ENCODE data around the gene AKAP5. TPM values are rescaled to one million over a fixed set of nuclear protein-coding genes. Genes with fewer than 3 reads are reported as not detected.

AKAP5 gene
- total and polyA plus RNA-seq, 2 donors (not counting 1 experiment from before 2014, with no cell fraction given), result 0.21 to 1.4 TPM

DNA sequence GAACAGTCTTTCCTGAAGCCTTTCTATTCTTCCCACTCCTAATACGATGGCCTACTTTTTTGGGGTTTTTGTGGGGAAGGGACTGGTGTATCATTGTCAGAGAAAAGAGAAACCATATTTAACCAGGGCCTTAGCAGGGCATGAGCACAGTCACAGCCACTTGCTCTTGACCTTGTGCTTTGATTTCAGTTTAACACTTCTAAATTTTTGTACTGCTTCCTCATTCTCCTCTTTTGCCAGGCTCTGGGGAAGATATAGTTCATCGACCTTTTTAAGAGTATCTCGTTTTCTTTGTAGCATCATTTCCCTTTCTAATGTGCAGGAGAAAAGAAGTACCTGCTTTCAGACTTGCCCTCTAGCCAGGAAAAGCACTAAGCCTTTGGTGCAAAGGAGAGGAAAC, 41.4 kb downstream of the AKAP5 start:
- H3K4me3 ChIP-seq (ENCODE audit: control extremely low read depth in 1 of 5, extremely low read depth in 1 of 5, insufficient read depth in 1 of 5, low read depth in 2 of 5, low read length in 4 of 5), result peak overlapping the region in 3 of 5 experiments; percentile 3 to 34 (median 31)
- no peak for TF ChIP-seq EZH2 (IDR thresholded peaks at IDR 0.05; ENCODE audit: borderline replicate concordance, insufficient read depth, low read depth, low read length, poor library complexity, severe bottlenecking)
- TF ChIP-seq, protein P1, sequence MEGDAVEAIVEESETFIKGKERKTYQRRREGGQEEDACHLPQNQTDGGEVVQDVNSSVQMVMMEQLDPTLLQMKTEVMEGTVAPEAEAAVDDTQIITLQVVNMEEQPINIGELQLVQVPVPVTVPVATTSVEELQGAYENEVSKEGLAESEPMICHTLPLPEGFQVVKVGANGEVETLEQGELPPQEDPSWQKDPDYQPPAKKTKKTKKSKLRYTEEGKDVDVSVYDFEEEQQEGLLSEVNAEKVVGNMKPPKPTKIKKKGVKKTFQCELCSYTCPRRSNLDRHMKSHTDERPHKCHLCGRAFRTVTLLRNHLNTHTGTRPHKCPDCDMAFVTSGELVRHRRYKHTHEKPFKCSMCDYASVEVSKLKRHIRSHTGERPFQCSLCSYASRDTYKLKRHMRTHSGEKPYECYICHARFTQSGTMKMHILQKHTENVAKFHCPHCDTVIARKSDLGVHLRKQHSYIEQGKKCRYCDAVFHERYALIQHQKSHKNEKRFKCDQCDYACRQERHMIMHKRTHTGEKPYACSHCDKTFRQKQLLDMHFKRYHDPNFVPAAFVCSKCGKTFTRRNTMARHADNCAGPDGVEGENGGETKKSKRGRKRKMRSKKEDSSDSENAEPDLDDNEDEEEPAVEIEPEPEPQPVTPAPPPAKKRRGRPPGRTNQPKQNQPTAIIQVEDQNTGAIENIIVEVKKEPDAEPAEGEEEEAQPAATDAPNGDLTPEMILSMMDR (IDR thresholded peaks at IDR 0.05), result no peak
- CTCF ChIA-PET, result interaction anchor here (1.0 kb wide), 1 partner anchor 77 kb away, joined by 4 read pairs; no protein-coding TSS in a partner anchor
- peaks cover 80% of the 10 kb centered on the region for H3K79me2 ChIP-seq (ENCODE audit: control insufficient read depth, insufficient read depth, low read length)
- H3K9ac ChIP-seq (ENCODE audit: low read length), result peak overlapping the region; percentile 95
- no peaks in the 10 kb centered on the region for H3K36me3 ChIP-seq (replicated peaks in 1 of 2; ENCODE audit: control extremely low read depth in 1 of 2, control insufficient read depth in 1 of 2, extremely low read depth in 1 of 2, insufficient read depth in 2 of 2, low read length in 1 of 2)
- DNase-seq (peak; percentile 65), ATAC-seq (ENCODE audit: low read depth) (no peak)
- POLR2A ChIA-PET, result no interaction called here
- H3K27me3 ChIP-seq (replicated peaks in 1 of 4; ENCODE audit: control extremely low read depth in 1 of 4, control insufficient read depth in 3 of 4, insufficient read depth in 4 of 4, low read length in 3 of 4), result no peaks in the 10 kb centered on the region
- Mint-ChIP-seq H3K27me3 (no peaks in the 10 kb centered on the region), H3K27ac (peak overlapping the region; percentile 100), H3K4me3 (peak overlapping the region; percentile 95), H3K4me1 (peaks cover 68% of the 10 kb centered on the region), H3K9me3 (ENCODE audit: insufficient read depth) (no peaks in the 10 kb centered on the region)
- H2AFZ ChIP-seq (ENCODE audit: insufficient read depth, low read depth, low read length, poor library complexity, severe bottlenecking), result no peak overlapping the region
- H4K20me1 ChIP-seq (ENCODE audit: control insufficient read depth, insufficient read depth, low read length, poor library complexity, severe bottlenecking), result peaks cover 48% of the 10 kb centered on the region
- WGBS (ENCODE audit: insufficient coverage), result no CpG with 5 or more reads among the region's 3 CpGs
- peak overlapping the region; percentile 86 for H3K4me2 ChIP-seq (replicated peaks; ENCODE audit: low read depth, low read length, poor library complexity, severe bottlenecking)
- intact Hi-C loops (cut with micrococcal nuclease), result no loop called here
- peak overlapping the region; percentile 99 to 100 for H3K27ac ChIP-seq (ENCODE audit: low read length in 2 of 2)
- peaks cover 66 to 68% of the 10 kb centered on the region in 2 donors for H3K4me1 ChIP-seq (ENCODE audit: control insufficient read depth in 2 of 2, insufficient read depth in 2 of 2, low read length in 2 of 2)
- H3K9me3 ChIP-seq (ENCODE audit: control extremely low read depth in 1 of 3, control insufficient read depth in 2 of 3, insufficient read depth in 1 of 3, low read length in 2 of 3), result no peaks in the 10 kb centered on the region

DNA sequence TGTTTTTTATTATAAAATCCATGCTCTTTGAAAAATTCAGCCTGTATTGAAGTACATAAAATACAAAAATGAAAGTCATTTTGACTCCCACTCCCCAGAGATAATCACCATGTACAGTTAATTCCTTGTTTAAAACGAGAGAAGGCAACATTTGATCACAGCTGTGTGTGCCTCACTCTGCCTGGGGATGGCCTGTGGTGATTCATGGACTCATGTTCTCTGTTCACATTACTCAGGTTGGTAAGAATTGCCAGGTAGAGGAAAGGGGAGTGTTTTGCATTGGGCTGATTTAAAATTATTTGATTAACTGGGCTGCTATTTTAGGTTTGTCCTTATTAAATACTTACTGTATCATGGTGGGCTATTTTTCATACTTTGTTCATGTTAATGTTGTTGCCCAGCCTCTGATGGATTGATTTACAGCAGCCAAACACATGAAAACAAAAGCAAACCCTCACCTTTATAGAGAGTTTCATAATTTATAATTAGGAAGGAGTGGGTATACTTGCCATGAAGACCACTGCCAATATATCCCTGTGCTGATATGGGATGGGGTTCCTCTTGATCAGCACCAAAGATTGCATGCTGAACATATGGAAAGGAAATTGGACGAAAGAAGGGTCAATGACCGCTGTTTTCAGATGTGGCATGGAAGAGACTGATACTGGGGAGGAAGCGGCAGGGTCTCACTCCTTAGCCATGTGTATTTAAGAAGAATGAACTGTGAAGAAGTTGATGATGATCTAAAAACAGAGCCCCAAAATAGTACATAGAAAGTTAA, 42.3 kb downstream of the AKAP5 start:
- H3K4me2 ChIP-seq (replicated peaks; ENCODE audit: low read depth, low read length, poor library complexity, severe bottlenecking), result peak overlapping the region; percentile 86
- peak overlapping the region; percentile 95 for H3K4me3 Mint-ChIP-seq
- TF ChIP-seq EZH2 (IDR thresholded peaks at IDR 0.05; ENCODE audit: borderline replicate concordance, insufficient read depth, low read depth, low read length, poor library complexity, severe bottlenecking), result no peak
- TF ChIP-seq, protein P1 (IDR thresholded peaks at IDR 0.05), result no peak
- no peaks in the 10 kb centered on the region for H3K36me3 ChIP-seq (replicated peaks in 1 of 2; ENCODE audit: control extremely low read depth in 1 of 2, control insufficient read depth in 1 of 2, extremely low read depth in 1 of 2, insufficient read depth in 2 of 2, low read length in 1 of 2)
- no peaks in the 10 kb centered on the region for H3K9me3 Mint-ChIP-seq (ENCODE audit: insufficient read depth)
- H3K4me3 ChIP-seq (ENCODE audit: control extremely low read depth in 1 of 5, extremely low read depth in 1 of 5, insufficient read depth in 1 of 5, low read depth in 2 of 5, low read length in 4 of 5), result peak overlapping the region in 1 of 5 experiments; percentile 8
- no peak overlapping the region for H2AFZ ChIP-seq (ENCODE audit: insufficient read depth, low read depth, low read length, poor library complexity, severe bottlenecking)
- H3K9me3 ChIP-seq (ENCODE audit: control extremely low read depth in 1 of 3, control insufficient read depth in 2 of 3, insufficient read depth in 1 of 3, low read length in 2 of 3), result no peaks in the 10 kb centered on the region
- H4K20me1 ChIP-seq (ENCODE audit: control insufficient read depth, insufficient read depth, low read length, poor library complexity, severe bottlenecking), result peaks cover 57% of the 10 kb centered on the region
- peaks cover 65% of the 10 kb centered on the region for H3K4me1 Mint-ChIP-seq
- H3K9ac ChIP-seq (ENCODE audit: low read length), result peak overlapping the region; percentile 95
- ChIA-PET POLR2A (no interaction called here), CTCF (interaction anchor here (1.0 to 10.3 kb wide), 5 partner anchors 14 to 164 kb away, joined by 3 to 92 read pairs (median 37); no protein-coding TSS in a partner anchor)
- intact Hi-C loops (cut with micrococcal nuclease), result no loop called here
- H3K27me3 ChIP-seq (replicated peaks in 1 of 4; ENCODE audit: control extremely low read depth in 1 of 4, control insufficient read depth in 3 of 4, insufficient read depth in 4 of 4, low read length in 3 of 4), result no peaks in the 10 kb centered on the region
- H3K27ac Mint-ChIP-seq, result peak overlapping the region; percentile 74
- no peak for ATAC-seq (ENCODE audit: low read depth)
- H3K79me2 ChIP-seq (ENCODE audit: control insufficient read depth, insufficient read depth, low read length), result peaks cover 83% of the 10 kb centered on the region
- H3K27me3 Mint-ChIP-seq, result no peaks in the 10 kb centered on the region
- WGBS (ENCODE audit: insufficient coverage), result 20% methylated on average over 2 of the region's 4 CpGs
- H3K27ac ChIP-seq (ENCODE audit: low read length in 2 of 2), result peak overlapping the region; percentile 99 to 100
- H3K4me1 ChIP-seq (ENCODE audit: control insufficient read depth in 2 of 2, insufficient read depth in 2 of 2, low read length in 2 of 2), result peaks cover 61 to 65% of the 10 kb centered on the region in 2 donors
- DNase-seq, result no peak
